ENCODE measurements around the gene TMCC2. TPM values are rescaled to one million over a fixed set of nuclear protein-coding genes. Genes with fewer than 3 reads are reported as not detected.

Gene TMCC2
- total RNA-seq, 1 donor from 2014 or later, result 6.2 TPM

- H3K27ac Mint-ChIP-seq, result peak overlapping the region; percentile 18
- DNase-seq (ENCODE audit: extremely low spot score, unreplicated experiment), result no peak
- no peak overlapping the region for H3K4me3 Mint-ChIP-seq
- TF ChIP-seq CTCF (conservative IDR thresholded peaks at IDR 0.05), result no peak
- no peaks in the 10 kb centered on the region for H3K27me3 Mint-ChIP-seq
- H3K36me3 Mint-ChIP-seq, result peaks cover 25% of the 10 kb centered on the region
- H3K4me1 Mint-ChIP-seq (ENCODE audit: unreplicated experiment), result peaks cover 19% of the 10 kb centered on the region
- H3K9me3 Mint-ChIP-seq, result no peaks in the 10 kb centered on the region
Observed at GRCh38 chr1:205309741-205310140, 82.0 kb downstream of the TMCC2 start.

GRCh38 chr1:205310976-205311704 lies 83.4 kb downstream of the TMCC2 start:
- H3K9me3 Mint-ChIP-seq, result no peaks in the 10 kb centered on the region
- no peaks in the 10 kb centered on the region for H3K27me3 Mint-ChIP-seq
- TF ChIP-seq CTCF (conservative IDR thresholded peaks at IDR 0.05), result no peak
- H3K27ac Mint-ChIP-seq, result no peak overlapping the region
- no peak overlapping the region for H3K4me3 Mint-ChIP-seq
- no peak for DNase-seq (ENCODE audit: extremely low spot score, unreplicated experiment)
- H3K36me3 Mint-ChIP-seq, result peaks cover 18% of the 10 kb centered on the region
- H3K4me1 Mint-ChIP-seq (ENCODE audit: unreplicated experiment), result peaks cover 25% of the 10 kb centered on the region

- Mint-ChIP-seq H3K36me3 (peaks cover 12% of the 10 kb centered on the region), H3K9me3 (no peaks in the 10 kb centered on the region), H3K4me1 (ENCODE audit: unreplicated experiment) (peaks cover 35% of the 10 kb centered on the region), H3K27ac (peak overlapping the region; percentile 93), H3K4me3 (peak overlapping the region; percentile 83), H3K27me3 (no peaks in the 10 kb centered on the region)
- no peak for TF ChIP-seq CTCF (conservative IDR thresholded peaks at IDR 0.05)
- no peak for DNase-seq (ENCODE audit: extremely low spot score, unreplicated experiment)
Observed at GRCh38 chr1:205312866-205313562, 85.3 kb downstream of the TMCC2 start.

GRCh38 chr1:205313563-205314308 lies 86.0 kb downstream of the TMCC2 start:
- no peaks in the 10 kb centered on the region for H3K27me3 Mint-ChIP-seq
- peaks cover 10% of the 10 kb centered on the region for H3K36me3 Mint-ChIP-seq
- peak overlapping the region; percentile 83 for H3K4me3 Mint-ChIP-seq
- H3K27ac Mint-ChIP-seq, result peak overlapping the region; percentile 93
- H3K9me3 Mint-ChIP-seq, result no peaks in the 10 kb centered on the region
- H3K4me1 Mint-ChIP-seq (ENCODE audit: unreplicated experiment), result peaks cover 42% of the 10 kb centered on the region
- peak; percentile 77 for DNase-seq (ENCODE audit: extremely low spot score, unreplicated experiment)
- no peak for TF ChIP-seq CTCF (conservative IDR thresholded peaks at IDR 0.05)

GRCh38 chr1:205315008-205315618 lies 87.4 kb downstream of the TMCC2 start:
- no peak for DNase-seq (ENCODE audit: extremely low spot score, unreplicated experiment)
- no peak for TF ChIP-seq CTCF (conservative IDR thresholded peaks at IDR 0.05)
- Mint-ChIP-seq H3K36me3 (peaks cover 17% of the 10 kb centered on the region), H3K27me3 (no peaks in the 10 kb centered on the region), H3K4me1 (ENCODE audit: unreplicated experiment) (peaks cover 54% of the 10 kb centered on the region), H3K27ac (peak overlapping the region; percentile 93), H3K9me3 (no peaks in the 10 kb centered on the region), H3K4me3 (no peak overlapping the region)
